ENCODE results near the gene ALOXE3. TPM values are rescaled to one million over a fixed set of nuclear protein-coding genes. Genes with fewer than 3 reads are reported as not detected.
A peak's percentile ranks its signal among the peaks of the same experiment; 100 is the strongest.
"Not testable (repeated sequence)": the region's sequence is repeated elsewhere in the genome, so short reads cannot be mapped to it uniquely, and the experiment has no call there.

The ALOXE3 gene
- polyA plus RNA-seq, 12 donors: 0.08 to 0.37 (median 0.22) TPM; not detected in 9

GRCh38 chr17:8096541-8096940 lies 21.8 kb downstream of the ALOXE3 start:
- no peak for DNase-seq

- DNase-seq: no peak
Measured at GRCh38 chr17:8095361-8095760, 23.0 kb downstream of the ALOXE3 start.

- no peak for DNase-seq
Measured at GRCh38 chr17:8091033-8091687, 27.2 kb downstream of the ALOXE3 start.

- DNase-seq: no peak
Measured at GRCh38 chr17:8089728-8090127, 28.6 kb downstream of the ALOXE3 start.

DNA sequence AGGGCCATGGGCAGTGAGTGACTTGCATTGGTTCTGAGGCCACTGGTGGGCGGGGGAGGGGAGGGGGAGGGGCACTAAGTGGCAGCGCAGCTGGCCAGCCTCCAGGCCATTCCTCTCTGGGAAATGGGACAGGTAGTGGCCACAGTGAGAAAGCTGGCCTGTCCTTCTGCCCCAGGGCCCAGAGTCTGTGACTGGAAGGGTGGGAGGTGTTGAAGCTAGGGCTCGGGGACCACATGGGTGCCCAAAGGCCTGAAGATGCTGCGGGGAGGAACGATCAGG lies 30.4 kb downstream of the ALOXE3 start:
- DNase-seq: no peak

- DNase-seq: no peak
Measured at GRCh38 chr17:8087075-8087951, 31.0 kb downstream of the ALOXE3 start, which contains the start of gene ALOX12B. TSS of gene ALOX12B (minus strand) at chr17:8087716. CDS start at chr17:8087442, 274 bp downstream.

GRCh38 chr17:8084250-8084649 lies 34.1 kb downstream of the ALOXE3 start:
- no peak for DNase-seq

DNA sequence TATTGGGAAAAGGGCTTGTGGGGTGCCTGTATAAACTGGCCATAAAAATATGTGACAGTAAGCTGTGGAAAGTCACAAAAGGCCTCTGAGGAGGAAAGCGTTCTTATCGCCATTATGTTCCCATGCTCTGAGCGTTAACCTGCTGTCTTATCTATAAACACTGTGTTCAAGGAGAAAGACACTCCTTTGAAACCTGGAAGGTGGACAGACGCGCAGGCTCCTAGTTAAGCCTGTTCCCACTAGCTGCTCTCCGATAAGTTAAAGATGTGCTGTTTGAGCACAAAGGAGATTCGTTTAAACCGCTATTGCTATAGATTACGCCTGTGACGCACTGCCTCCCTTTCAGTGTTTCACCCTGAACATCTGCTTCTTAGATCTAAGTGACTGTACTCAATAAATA lies 36.0 kb downstream of the ALOXE3 start:
- DNase-seq: no peak

GRCh38 chr17:8081876-8082275 lies 36.4 kb downstream of the ALOXE3 start:
- DNase-seq: no peak

GRCh38 chr17:8080799-8081219 lies 37.5 kb downstream of the ALOXE3 start:
- DNase-seq: no peak

DNA sequence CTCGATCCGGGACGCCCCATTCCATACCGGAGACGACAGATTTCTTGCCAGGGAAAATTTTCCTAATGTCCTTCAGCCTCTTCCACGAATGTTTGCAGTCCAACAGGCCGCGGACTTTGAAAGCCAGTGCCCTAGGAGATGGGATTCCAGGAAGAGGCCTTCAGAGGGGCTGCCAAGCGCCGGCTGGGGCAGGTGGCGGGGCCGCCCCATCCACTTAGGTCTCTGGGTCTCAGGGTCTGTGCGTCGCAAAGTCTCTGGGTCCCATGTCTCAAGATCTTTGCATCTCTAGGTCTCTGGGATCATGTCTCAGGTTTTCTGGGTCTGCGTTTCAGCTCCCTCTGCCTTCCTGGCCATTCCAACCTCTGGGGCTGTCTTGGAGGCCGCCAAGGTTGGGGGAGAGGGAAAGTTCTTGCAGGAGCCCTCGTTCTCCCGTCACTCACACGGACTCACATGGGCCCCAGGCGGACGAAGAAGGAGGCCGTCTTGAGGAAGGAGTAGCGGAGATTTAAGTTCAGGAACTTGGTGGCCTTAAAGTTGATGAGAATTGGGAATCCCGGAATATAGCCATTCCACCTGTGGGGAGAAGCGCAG lies 38.0 kb downstream of the ALOXE3 start:
- DNase-seq: no peak

DNA sequence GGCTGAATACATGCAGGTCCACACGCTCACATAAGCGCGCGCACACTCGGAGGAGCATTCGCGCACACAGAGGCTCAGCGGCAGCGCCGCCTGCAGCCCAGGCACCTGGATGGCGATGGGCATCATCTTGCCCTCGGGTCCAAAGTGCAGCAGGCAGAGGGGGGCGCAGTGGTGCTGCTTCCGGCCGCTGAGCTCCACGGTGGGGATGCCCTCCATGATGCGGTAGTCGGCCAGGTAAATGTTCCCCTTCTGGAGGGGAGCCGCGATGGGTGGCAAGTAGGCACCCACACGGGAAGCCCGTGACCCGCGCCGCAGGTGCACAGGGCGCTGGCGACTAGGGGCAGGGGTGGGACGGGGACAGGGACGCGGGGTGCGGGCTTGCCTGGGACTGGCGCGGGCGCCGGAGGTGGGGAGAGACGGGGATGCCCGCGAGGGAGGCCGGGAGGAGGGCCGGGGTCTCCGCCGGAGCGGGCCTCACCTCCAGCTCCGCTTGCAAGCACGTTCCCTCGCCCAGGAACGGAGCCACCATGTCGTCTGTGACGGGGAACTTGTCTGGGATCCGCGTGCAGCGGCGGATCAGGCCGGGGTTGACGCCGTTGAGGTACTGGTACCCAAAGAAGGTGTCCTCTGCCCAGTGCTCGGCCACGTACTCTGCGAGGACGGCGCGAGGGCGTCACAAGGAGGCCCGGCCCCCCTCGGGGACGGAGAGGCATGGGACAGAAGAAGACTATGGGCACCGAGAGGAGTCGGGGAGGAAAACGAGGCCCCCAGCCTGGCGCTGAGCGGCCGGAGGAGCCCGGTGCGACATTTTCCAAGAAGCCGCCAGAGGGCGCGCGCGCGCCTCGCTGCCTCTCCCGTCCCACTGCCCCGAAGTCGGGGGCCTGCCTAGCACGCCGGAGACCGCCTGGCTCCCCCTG lies 38.8 kb downstream of the ALOXE3 start:
- DNase-seq: peak; percentile 69

DNA sequence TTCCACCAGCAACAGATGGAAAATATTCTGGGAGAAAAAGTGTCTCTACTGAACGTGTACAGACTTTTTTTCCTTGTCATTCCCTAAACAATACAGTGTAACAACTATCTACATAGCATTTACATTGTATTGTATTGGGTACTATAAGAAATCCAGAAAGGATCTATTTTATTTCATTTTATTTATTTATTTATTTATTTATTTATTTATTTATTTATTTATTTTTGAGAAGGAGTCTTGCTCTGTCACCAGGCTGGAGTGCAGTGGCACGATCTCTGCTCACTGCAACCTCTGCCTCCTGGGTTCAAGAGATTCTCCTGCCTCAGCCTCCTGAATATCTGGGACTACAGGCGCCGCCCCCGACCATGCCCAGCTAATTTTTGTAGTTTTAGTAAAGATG lies 40.4 kb downstream of the ALOXE3 start:
- not testable (repeated sequence) for DNase-seq

GRCh38 chr17:8076502-8077266 lies 41.6 kb downstream of the ALOXE3 start:
- DNase-seq: no peak

DNA sequence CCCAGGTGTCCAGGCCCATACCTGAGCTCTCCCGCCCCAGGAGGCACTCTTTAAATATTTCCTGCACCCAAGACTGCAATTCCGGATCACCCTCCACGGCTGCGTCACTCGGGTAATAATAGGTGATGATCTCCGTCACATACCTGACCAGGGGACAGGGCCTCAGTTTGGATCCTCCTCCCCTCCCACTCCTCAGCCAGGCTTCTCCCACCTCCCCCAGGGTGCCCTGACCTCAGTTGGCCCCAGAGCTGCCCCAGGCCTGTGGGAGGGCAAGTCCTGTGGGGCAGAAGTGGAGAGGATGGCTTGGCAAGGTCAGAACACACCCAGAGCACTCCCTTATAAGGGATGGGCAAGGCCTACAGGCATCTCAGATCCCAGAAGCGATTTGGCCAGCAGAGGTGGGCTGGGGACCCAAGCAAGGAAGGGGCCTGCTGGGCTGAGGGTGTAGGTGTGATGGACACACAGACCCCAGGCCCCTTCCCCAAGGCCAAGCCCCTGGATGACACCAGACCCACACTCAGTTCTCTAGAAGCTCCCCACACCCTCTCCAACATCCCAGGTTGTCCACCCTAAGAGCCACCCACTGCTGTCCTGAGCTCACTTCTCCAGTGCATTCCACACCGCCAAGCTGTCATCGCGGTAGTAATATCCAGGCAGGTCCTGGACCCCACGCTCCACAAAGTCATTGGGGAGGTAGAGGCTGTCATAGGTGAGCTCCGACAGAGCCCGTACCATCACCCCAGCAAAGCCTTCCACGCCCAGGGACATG lies 42.6 kb downstream of the ALOXE3 start:
- no peak for DNase-seq

DNA sequence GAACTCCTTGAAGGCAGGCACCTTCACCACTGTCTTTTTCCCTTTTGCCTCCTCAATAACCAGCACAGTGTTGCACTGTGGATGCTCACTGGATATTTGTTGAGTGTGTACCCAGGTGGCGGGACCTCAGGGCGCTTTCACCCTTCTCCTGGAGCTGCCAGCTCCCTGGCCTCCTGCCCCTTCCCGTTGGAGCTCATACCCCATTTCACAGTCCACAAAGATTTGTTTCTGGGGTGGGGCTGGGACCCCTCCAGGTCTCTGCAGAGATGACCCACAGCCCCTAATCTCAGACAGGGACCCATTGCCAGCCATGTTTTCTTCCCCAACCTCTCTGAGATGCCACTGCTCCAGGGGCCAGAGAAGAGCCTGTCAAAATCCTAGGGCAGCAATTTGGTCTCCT lies 43.2 kb downstream of the ALOXE3 start:
- no peak for DNase-seq

DNA sequence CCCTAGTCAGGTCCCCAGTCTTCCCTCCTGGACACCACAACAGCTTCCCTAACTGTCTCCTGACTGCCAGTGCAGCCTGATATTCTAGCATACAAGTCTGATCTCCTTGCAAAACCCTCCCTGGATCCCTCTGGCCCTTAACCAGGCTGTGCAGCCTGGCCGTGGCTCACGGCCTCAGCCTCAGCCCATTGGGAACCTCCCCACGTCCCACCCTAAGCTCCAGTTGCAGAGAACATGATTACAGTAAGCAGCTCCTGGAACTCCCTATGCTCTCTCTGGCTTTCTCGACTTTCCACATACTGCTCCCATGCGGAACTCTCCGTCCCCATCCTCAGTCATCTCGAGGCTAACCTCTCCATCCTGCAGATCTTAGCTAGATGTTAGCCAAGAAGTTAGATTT lies 43.8 kb downstream of the ALOXE3 start:
- DNase-seq: no peak

DNA sequence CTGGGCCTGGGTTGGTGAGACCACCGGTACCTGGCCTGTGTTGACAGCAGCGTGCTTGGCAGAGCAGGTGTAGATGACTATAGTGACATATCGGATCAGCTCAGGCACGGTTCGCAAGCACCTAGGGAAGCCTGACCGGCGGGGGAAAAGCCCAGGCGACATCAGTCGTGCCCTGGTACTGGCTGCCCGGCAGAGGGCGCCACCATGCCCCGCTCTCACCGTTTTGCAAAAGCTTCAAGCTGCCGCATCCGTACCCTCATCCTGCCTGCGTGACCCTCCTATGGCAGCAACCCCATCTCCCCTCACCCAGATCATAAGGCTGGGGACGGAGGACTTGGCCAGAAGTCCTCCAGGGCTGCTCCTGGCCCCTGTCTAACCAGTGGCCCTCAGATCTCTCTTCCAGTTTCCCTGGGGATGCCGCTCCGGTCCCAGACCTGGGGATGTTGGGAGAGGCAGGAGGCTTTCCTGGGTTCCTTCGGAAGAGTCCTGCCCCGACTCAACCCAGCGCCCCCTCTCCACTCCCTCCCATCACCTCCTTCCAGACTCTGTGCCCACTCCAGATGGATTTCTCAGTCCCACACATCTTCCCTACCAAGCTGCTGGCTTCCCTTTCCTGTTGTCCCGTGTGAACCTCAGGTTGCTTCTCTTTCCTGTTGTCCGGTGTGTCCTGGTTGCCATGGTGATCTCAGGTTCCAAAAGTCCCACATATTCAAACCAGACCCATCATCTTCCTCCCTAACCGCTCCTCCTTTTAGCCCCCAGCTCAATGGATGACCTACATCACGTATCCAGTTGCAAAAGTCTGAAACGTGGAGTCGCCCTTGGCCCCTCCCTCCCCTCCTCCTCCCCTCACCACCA lies 44.5 kb downstream of the ALOXE3 start:
- DNase-seq: peak; percentile 40

GRCh38 chr17:8072729-8073461 lies 45.4 kb downstream of the ALOXE3 start:
- DNase-seq: no peak
